GM23338 (cell line): ENCODE data around the gene COBL. TPM values are rescaled to one million over a fixed set of nuclear protein-coding genes. Genes with fewer than 3 reads are reported as not detected.

Experiments used
- ATAC-seq: fragments of 200-7000 bp; cut with Tn5 transposase; 3 replicates; pipeline ENCODE4 v1.9.1; 2020
- DNase-seq: peaks from one replicate; pipeline ENCODE4 v3.0.0-alpha.2; 2015; ENCODE audit warnings: low spot score
- H2AFZ ChIP-seq: fragments of 200-600 bp; sonication (generic); 2 replicates; pipeline ENCODE4 v1.8.0; 2016; ENCODE audit warnings: antibody characterized with exemption, mild to moderate bottlenecking, moderate library complexity
- H3F3A ChIP-seq: fragments of 200-600 bp; sonication (generic); replicated peaks from 2 replicates; pipeline ENCODE4 v1.8.0; 2017; ENCODE audit warnings: antibody characterized with exemption, mixed run types, low read depth
- H3K27ac ChIP-seq: fragments of 200-600 bp; sonication (generic); 2 replicates; pipeline ENCODE4 v1.6.1; 2016; ENCODE audit warnings: low read depth
- H3K27me3 ChIP-seq: fragments of 200-600 bp; sonication (generic); 2 replicates; pipeline ENCODE4 v1.8.0; 2016; ENCODE audit warnings: mild to moderate bottlenecking, mixed run types, moderate library complexity; ENCODE audit not compliant: insufficient read depth
- H3K36me3 ChIP-seq: fragments of 200-600 bp; sonication (generic); 2 replicates; pipeline ENCODE4 v1.8.0; 2016; ENCODE audit warnings: mild to moderate bottlenecking; ENCODE audit not compliant: insufficient read depth
- H3K4me1 ChIP-seq: fragments of 200-600 bp; sonication (generic); 2 replicates; pipeline ENCODE4 v1.8.0; 2016; ENCODE audit warnings: mild to moderate bottlenecking, moderate library complexity; ENCODE audit not compliant: insufficient read depth
- H3K4me2 ChIP-seq: fragments of 200-600 bp; sonication (generic); 2 replicates; pipeline ENCODE4 v1.7.1; 2017; ENCODE audit warnings: mixed run types
- H3K4me3 ChIP-seq: fragments of 200-600 bp; sonication (generic); 2 replicates; pipeline ENCODE4 v1.6.1; 2016; ENCODE audit warnings: mixed run types
- H3K79me2 ChIP-seq: fragments of 200-600 bp; sonication (generic); replicated peaks from 2 replicates; pipeline ENCODE4 v1.8.0; 2017; ENCODE audit warnings: mild to moderate bottlenecking; ENCODE audit not compliant: insufficient read depth
- H3K9me2 ChIP-seq: fragments of 200-600 bp; sonication (generic); 2 replicates; pipeline ENCODE4 v1.8.0; 2017; ENCODE audit not compliant: insufficient read depth
- H4K20me1 ChIP-seq: fragments of 200-600 bp; sonication (generic); replicated peaks from 2 replicates; pipeline ENCODE4 v1.8.0; 2017; ENCODE audit warnings: mild to moderate bottlenecking; ENCODE audit not compliant: insufficient read depth
- H3K27ac Mint-ChIP-seq: 2 replicates; pipeline ENCODE4 v1.8.0; 2020; ENCODE audit warnings: inconsistent platforms, mild to moderate bottlenecking, moderate library complexity, mixed read lengths
- H3K27me3 Mint-ChIP-seq: 3 replicates; pipeline ENCODE4 v1.8.0; 2022; ENCODE audit warnings: low read depth, mild to moderate bottlenecking, moderate library complexity, mixed read lengths, inconsistent platforms; ENCODE audit not compliant: insufficient read depth, poor library complexity
- H3K36me3 Mint-ChIP-seq: 3 replicates; pipeline ENCODE4 v1.8.0; 2021; ENCODE audit warnings: low read depth, mild to moderate bottlenecking, inconsistent platforms, moderate library complexity, mixed read lengths
- H3K4me1 Mint-ChIP-seq: 3 replicates; pipeline ENCODE4 v1.8.0; 2020; ENCODE audit warnings: mild to moderate bottlenecking, inconsistent platforms, mixed read lengths
- H3K4me3 Mint-ChIP-seq: 3 replicates; pipeline ENCODE4 v1.8.0; 2021; ENCODE audit warnings: moderate library complexity, mild to moderate bottlenecking, inconsistent platforms, mixed read lengths
- H3K9me3 Mint-ChIP-seq: 3 replicates; pipeline ENCODE4 v1.8.0; 2020; ENCODE audit warnings: moderate library complexity, mild to moderate bottlenecking, inconsistent platforms, mixed read lengths
- CREB1 ChIP-seq: fragments of 250-450 bp; sonication (Bioruptor Pico); IDR thresholded peaks from 2 replicates; pipeline ENCODE4 v1.5.0; 2020; ENCODE audit warnings: low read depth, mild to moderate bottlenecking, moderate library complexity
- JUNB ChIP-seq: IDR thresholded peaks from one replicate; pipeline ENCODE4 v1.6.1; 2016; ENCODE audit warnings: antibody characterized with exemption; ENCODE audit not compliant: unreplicated experiment
- STAT1 ChIP-seq: IDR thresholded peaks from one replicate; pipeline ENCODE4 v1.6.1; 2016; ENCODE audit warnings: antibody characterized with exemption; ENCODE audit not compliant: unreplicated experiment
- polyA plus RNA-seq: library from polyadenylated mRNA; unstranded; fragments of >200 nt; fragmentation: Nextera tagmentation; extraction: Ambion mirVana; gene quantifications from 2 replicates; pipeline ENCODE4 v1.2.1, GENCODE V29; 2016
- total RNA-seq: library from RNA; depleted of rRNA; stranded (reverse); fragments of >200 nt; shearing (Covaris generic); gene quantifications from 2 replicates; pipeline ENCODE4 v1.2.3, GENCODE V29; 2014
- TF ChIP-seq, protein P1 (sequence below): fragments of 250-450 bp; sonication (Bioruptor Pico); IDR thresholded peaks from 2 replicates; pipeline ENCODE4 v1.5.0; 2020; ENCODE audit warnings: mild to moderate bottlenecking, moderate library complexity
- TF ChIP-seq, protein P2 (sequence below): IDR thresholded peaks from 2 replicates; pipeline ENCODE4 v1.6.1; 2016; ENCODE audit warnings: antibody characterized with exemption

COBL gene
- total and polyA plus RNA-seq, 2 experiments from 2014 or later: 18.3 to 51.9 TPM

DNA sequence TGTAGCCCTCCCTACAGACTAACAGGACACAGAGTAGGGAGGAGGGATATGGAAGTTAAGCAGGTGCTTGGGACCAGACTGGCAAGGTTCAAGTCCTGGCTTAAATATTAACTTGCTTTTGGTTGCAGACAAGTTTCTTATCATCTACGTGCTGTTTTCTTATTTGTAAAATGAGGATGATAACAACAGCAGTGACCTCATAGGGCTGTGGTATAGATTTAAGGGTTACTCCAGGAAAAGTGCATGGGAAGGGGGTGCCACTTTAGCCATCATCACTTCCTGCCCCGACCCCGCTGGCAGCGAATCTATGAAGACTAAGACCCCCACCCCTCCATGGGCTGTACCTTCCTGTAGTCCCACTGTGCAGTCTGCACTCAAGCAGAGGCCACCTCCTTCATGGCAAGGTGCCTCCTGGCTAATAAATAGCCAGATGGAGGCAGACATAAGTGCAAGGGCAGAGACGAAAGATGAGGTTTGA is 250.2 kb downstream of the COBL start (continued):
- TF ChIP-seq, protein P1, sequence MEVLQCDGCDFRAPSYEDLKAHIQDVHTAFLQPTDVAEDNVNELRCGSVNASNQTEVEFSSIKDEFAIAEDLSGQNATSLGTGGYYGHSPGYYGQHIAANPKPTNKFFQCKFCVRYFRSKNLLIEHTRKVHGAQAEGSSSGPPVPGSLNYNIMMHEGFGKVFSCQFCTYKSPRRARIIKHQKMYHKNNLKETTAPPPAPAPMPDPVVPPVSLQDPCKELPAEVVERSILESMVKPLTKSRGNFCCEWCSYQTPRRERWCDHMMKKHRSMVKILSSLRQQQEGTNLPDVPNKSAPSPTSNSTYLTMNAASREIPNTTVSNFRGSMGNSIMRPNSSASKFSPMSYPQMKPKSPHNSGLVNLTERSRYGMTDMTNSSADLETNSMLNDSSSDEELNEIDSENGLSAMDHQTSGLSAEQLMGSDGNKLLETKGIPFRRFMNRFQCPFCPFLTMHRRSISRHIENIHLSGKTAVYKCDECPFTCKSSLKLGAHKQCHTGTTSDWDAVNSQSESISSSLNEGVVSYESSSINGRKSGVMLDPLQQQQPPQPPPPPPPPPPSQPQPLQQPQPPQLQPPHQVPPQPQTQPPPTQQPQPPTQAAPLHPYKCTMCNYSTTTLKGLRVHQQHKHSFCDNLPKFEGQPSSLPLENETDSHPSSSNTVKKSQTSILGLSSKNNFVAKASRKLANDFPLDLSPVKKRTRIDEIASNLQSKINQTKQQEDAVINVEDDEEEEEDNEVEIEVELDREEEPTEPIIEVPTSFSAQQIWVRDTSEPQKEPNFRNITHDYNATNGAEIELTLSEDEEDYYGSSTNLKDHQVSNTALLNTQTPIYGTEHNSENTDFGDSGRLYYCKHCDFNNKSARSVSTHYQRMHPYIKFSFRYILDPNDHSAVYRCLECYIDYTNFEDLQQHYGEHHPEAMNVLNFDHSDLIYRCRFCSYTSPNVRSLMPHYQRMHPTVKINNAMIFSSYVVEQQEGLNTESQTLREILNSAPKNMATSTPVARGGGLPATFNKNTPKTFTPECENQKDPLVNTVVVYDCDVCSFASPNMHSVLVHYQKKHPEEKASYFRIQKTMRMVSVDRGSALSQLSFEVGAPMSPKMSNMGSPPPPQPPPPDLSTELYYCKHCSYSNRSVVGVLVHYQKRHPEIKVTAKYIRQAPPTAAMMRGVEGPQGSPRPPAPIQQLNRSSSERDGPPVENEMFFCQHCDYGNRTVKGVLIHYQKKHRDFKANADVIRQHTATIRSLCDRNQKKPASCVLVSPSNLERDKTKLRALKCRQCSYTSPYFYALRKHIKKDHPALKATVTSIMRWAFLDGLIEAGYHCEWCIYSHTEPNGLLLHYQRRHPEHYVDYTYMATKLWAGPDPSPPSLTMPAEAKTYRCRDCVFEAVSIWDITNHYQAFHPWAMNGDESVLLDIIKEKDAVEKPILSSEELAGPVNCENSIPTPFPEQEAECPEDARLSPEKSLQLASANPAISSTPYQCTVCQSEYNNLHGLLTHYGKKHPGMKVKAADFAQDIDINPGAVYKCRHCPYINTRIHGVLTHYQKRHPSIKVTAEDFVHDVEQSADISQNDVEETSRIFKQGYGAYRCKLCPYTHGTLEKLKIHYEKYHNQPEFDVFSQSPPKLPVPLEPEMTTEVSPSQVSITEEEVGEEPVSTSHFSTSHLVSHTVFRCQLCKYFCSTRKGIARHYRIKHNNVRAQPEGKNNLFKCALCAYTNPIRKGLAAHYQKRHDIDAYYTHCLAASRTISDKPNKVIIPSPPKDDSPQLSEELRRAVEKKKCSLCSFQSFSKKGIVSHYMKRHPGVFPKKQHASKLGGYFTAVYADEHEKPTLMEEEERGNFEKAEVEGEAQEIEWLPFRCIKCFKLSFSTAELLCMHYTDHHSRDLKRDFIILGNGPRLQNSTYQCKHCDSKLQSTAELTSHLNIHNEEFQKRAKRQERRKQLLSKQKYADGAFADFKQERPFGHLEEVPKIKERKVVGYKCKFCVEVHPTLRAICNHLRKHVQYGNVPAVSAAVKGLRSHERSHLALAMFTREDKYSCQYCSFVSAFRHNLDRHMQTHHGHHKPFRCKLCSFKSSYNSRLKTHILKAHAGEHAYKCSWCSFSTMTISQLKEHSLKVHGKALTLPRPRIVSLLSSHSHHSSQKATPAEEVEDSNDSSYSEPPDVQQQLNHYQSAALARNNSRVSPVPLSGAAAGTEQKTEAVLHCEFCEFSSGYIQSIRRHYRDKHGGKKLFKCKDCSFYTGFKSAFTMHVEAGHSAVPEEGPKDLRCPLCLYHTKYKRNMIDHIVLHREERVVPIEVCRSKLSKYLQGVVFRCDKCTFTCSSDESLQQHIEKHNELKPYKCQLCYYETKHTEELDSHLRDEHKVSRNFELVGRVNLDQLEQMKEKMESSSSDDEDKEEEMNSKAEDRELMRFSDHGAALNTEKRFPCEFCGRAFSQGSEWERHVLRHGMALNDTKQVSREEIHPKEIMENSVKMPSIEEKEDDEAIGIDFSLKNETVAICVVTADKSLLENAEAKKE (CRISPR knock-in tag): no peak
- no peak for TF ChIP-seq STAT1

DNA sequence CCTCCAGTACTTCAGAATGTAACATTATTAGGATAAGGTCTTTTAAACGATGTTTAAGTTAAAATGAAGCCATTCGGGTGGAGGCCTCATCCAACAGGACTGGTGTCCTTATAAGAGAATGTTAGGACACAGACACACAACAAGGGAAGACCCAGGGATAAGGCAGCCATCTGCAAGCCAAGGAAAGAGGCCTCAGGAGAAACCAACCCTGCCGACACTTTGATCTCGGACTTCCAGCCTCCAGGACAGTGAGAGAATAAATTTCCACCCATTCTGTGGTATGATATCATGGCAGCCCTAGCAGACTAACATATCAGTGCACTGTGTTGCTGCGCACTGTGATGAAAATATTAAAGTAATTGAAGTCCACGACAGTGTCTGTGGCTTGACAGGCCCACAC is 250.8 kb downstream of the COBL start:
- Mint-ChIP-seq H3K9me3 (no peaks in the 10 kb centered on the region; the same call in 2 of the 3 replicates), H3K27ac (no peak overlapping the region), H3K27me3 (peaks cover 1% of the 10 kb centered on the region), H3K36me3 (peaks cover 11% of the 10 kb centered on the region), H3K4me1 (peaks cover 12% of the 10 kb centered on the region), H3K4me3 (no peak overlapping the region)
- Histone ChIP-seq H3K9me2 (no peaks in the 10 kb centered on the region), H3K4me1 (peaks cover 3% of the 10 kb centered on the region; the same call in 1 of the 2 replicates), H3K4me2 (no peak overlapping the region), H3F3A (no peaks in the 10 kb centered on the region), H3K36me3 (no peaks in the 10 kb centered on the region), H3K4me3 (no peak overlapping the region), H2AFZ (no peak overlapping the region), H4K20me1 (no peaks in the 10 kb centered on the region; the same call in 1 of the 2 replicates), H3K27me3 (no peaks in the 10 kb centered on the region), H3K79me2 (no peaks in the 10 kb centered on the region), H3K27ac (no peak overlapping the region)
- no peak for DNase-seq
- no peak for ATAC-seq
- no peak for TF ChIP-seq CREB1 (CRISPR knock-in tag)
- TF ChIP-seq, protein P2, sequence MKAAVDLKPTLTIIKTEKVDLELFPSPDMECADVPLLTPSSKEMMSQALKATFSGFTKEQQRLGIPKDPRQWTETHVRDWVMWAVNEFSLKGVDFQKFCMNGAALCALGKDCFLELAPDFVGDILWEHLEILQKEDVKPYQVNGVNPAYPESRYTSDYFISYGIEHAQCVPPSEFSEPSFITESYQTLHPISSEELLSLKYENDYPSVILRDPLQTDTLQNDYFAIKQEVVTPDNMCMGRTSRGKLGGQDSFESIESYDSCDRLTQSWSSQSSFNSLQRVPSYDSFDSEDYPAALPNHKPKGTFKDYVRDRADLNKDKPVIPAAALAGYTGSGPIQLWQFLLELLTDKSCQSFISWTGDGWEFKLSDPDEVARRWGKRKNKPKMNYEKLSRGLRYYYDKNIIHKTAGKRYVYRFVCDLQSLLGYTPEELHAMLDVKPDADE: no peak
- no peak for TF ChIP-seq JUNB
